Superior temporal gyrus (tissue), 1 donor: ENCODE results near the gene MMGT1.
A peak's percentile ranks its signal among the peaks of the same experiment; 100 is the strongest.

ENCODE experiments used
- DNase-seq: peaks from one replicate; pipeline ENCODE4 v3.0.0-alpha.2; 2016; ENCODE audit errors: extremely low spot score

MMGT1 gene

DNA sequence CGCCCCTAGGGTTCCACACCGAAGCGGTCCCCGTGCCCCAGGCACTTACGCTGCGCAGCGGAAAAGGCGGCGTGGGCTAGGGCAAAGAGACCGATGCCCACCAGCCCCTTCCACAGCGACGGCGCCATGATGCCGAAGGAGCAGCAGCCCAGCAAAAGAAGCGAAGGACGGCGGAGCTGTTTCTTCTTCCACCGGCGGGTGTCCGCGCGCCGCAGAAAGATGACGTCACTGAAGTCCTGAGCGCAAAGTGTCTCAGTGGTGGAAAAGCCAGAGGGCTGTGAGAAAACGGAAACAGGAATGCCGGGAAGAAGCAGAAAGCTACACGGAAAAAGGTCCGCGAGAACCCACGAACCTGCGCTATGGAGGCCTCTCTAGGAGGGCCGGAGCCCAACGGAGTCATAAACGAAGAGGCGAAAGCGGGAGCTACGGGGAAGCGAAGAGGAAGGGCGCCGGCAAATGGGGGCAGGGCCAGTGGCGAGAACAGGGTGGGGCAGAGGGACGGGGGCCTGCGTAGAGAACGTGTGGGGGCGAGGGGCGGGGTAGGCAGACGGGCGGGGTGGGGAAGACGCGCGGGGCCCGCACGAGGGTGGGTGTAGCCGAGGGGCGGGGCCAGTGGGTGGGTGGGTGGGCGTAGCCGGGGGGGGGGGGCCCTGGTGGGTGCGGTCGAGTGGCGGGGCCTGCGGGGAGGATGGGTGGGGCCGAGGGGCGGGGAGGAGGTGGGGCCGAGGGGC, at the start of gene MMGT1:
Gene MMGT1 (minus strand): TSS at position 441 of the 731 bp plus-strand sequence. CDS start 313 bp downstream, at position 128.
- DNase-seq: peak; percentile 84

DNA sequence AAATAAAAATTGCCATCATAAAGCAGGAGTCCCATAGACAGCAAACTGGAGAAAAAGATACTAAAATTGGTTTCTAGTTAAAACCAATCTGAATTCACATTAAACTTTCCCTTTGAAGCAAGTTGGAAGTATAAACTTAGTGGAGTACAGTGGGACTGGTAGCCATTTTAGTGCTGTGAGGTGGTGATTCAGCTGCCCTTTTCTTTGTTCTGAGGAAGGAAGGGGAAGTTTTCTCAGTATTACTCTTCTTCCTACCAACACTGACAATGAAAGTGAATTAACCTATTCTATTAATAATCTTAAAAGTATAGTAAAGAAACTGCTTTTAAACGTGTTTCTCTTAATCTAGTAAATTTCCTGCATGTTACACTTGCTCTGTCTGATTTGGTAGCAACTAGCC, 48.1 kb upstream of the MMGT1 start:
- DNase-seq: no peak

DNA sequence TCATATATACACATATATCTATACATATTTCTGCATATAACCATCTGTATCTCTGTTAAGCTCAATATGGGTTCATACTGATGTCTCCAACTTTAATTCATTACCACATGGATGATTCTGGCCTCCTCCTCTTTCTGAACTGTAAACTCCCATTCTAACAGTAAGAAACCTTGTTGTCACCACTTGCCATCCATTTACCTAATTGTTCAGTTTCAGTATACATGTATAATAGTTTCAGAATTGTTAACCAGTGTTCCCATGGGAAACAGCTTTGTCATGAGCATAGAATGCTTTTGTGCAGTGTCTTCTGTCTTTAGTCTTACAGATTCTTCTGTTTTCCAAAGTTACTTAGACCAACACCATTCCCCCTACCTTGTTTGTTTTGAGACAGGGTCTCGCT, 47.4 kb upstream of the MMGT1 start:
- no peak for DNase-seq

DNA sequence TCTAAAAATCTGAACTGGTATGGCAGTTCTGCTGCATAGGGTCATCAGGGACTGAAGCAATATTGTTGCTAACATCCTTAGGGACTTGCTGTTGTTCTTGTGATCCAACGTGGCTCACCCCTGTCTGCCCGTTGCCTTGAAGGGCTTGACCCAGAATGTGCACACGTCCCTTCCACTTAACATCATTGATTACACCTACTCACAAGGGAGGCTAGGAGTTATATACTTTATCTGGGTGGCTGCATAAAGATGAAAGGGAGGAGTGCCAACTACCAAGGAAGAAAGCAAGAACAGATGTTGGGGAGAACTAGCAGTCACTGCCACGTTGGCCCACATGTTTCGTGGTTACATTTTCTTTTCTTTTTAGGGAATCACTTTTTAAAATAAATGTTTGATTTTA, 45.4 kb upstream of the MMGT1 start:
- no peak for DNase-seq

DNA sequence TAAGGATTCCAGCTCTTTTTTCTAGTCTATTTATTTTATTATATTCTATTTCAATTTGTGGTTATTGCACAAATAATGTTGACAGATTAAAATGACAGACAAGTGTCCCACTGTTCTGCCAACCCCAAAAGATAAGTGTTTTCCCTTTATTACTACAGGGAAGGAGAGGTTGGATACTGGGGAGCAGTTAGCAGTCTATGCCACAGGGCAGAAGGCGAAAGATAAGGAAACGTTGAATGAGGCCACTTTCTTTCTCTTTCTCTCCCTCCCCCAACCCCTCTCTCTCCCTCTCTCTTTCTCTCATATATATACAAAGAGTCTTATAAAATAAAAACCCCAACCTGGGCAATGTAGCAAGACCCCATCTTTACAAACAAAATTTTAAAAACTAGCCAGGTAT, 43.1 kb upstream of the MMGT1 start:
- no peak for DNase-seq

DNA sequence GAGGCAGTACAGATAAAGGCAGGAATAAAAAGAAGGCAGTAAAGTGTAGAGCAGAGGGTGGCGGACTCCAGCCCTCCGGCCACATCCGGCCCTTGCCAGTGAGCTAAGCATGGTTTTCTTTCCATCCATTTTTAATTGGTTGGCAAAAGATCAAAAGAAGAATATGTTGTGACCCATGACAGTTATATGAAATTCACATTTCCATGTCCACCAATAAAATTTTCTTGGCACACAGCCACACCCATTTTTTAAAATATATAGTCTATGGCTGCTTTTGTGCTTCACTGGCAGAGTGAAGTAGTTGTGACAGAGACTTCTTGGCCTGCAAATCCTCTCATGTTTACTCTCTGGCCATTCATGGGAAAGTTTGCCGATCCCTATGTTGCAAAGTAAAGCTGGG, 41.2 kb upstream of the MMGT1 start:
- no peak for DNase-seq

DNA sequence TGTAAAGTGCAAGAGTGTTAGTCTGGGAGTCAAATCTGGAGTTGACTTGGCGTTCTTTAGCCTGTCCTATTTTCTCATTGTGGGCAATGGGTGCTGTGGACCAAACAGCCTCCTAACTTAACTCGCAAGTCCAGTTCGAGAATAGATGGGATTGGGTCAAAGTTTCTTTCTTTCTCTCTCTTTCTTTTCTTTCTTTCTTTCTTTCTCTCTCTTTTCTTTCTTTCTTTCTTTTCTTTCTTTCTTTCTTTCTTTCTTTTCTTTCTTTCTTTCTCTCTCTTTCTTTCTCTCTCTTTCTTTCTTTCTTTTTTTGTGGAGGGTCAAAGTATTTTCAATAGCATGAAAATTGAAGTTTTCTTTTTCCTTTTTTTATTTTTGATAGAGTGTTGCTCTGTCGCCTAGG, 14.5 kb upstream of the MMGT1 start:
- no peak for DNase-seq

DNA sequence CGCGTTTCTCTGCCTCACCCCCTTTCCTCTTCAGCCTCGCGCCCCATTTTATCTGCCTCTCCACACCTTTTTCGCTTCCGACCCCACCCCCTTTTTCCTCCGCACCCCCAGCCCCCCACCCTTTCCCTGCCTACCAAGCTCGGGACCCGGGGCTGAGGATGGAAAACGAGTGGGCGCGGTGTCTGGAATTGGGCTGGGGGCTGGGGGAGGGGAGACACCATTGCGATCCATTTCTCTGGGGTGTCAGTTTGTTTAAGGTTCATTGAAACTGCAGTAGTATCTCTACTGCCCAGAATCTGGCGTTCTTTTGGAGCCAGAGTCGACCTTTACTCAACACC, 12.2 kb upstream of the MMGT1 start:
- no peak for DNase-seq

DNA sequence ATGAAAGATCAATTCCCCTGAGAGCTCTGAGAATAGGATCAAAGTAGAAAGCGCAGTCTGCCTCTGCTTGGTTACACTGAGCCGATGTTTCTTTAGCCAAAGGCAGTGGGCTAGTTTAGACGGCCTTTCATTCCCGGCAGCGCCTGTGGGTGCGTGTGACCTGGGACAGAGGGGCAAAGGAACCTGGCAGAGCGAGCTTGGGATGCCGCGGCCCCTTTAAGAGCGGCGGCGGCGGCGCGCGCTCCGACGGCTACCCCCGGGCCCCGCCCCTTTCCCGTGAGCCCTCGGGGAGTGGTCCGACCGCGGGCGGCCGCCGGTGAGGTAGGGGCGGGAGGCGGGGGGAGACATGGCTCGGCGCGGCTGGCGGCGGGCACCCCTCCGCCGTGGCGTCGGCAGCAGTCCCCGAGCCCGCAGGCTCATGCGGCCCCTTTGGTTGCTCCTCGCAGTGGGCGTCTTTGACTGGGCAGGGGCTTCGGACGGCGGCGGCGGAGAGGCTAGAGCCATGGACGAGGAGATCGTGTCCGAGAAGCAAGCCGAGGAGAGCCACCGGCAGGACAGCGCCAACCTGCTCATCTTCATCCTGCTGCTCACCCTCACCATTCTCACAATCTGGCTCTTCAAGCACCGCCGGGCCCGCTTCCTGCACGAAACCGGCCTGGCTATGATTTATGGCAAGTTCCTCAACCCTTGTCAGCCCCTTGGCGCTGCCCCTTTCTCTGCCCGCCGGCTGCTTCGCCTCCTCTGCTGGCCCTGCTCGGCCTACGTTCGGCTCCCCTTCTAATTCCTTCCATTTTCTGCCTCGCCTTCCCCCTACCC, 11.6 kb upstream of the MMGT1 start, which contains the start of gene SLC9A6:
Gene SLC9A6 (plus strand): TSS at position 279 of the 816 bp plus-strand sequence. CDS start 224 bp downstream, at position 503.
- DNase-seq: peak; percentile 56

DNA sequence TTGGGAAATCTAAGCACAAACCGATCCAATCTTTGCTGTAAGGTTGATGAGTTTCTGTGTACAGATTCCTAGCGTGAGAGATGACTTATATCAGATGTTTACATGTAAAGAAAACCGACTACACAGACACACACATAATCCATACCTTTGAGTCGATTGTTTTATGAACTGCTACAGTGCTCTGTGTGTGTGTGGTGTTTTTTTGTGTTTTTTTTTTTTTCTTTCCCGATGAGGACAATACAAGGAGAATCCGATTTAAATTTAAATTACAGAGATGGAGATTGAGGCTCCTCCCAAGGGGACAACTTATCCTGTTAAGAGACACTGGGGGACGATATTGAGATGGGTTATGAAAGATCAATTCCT, 11.0 kb upstream of the MMGT1 start:
- peak; percentile 38 for DNase-seq

DNA sequence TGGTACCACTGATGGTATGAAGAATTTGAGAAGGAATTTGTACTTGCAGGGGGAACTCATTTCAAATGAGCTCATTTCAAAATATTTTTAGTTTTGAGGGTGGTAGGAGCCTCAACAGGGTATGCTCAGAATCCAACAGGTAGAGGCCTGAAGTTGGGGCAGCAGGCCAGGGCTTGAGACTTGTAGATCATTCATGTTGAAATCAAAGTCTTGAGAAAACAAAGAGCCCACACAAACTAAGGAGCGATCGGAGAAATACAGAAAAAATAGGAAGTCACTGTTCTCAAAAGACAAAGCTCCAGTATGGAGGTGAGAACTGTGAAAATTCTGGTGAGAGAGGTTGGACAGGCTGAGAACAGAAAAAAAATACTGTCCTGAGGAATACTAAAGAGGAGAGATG, 10.5 kb upstream of the MMGT1 start:
- DNase-seq: no peak

DNA sequence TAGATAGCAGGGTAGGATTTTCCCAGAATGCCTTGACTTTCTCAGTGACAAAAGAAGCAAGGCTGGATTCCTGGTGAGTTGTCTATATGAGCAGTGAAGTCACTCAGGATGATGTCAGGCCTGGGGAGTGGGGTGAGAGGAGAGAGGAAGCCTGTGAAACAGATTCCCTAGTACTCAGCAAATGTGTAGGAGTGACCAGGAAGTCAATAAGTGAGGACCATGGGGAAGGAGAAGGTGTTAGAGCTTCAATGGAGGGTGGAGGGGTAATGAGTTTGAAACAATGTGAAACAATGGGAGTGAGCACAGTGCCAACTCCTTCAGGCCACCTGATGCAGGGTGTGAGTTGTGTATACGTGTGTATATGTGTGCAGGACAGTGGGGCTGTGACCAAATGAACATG, 9.1 kb upstream of the MMGT1 start:
- no peak for DNase-seq

DNA sequence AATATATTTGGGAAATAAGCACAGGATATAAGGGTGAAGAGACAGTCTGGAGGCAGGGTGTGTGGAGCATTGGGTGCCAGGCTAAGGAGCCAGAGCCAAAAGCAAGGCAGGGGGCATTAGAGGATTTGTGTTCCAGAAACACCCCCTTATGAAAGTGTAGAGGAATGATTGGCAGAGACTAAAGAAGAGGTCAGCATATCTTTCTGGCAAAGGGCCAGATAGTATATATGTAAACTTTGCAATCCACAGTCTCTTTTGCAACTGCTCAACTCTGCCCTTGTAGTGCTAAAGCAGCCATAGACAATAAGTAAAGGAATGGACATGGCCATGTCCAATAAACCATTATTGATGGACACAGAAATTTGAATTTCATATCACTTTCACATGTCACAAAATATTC, 7.9 kb upstream of the MMGT1 start:
- no peak for DNase-seq

DNA sequence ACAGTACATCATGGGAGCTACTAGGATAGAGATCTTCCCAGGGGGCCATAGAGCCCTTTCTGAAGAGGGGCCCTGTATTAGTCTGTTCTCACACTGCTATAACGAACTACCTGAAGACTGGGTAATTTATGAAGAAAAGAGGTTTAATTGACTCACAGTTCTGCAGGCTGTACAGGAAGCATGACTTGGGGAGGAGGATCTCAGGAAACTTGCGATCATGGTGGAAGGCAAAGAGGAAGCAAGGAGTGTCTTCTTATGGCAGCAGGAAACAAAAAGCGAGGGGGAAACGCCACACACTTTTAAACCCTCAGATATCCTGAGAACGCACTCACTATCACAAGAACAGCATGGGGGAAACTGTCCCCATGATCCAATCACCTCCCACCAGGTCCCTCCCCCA, 7.2 kb upstream of the MMGT1 start:
- no peak for DNase-seq

DNA sequence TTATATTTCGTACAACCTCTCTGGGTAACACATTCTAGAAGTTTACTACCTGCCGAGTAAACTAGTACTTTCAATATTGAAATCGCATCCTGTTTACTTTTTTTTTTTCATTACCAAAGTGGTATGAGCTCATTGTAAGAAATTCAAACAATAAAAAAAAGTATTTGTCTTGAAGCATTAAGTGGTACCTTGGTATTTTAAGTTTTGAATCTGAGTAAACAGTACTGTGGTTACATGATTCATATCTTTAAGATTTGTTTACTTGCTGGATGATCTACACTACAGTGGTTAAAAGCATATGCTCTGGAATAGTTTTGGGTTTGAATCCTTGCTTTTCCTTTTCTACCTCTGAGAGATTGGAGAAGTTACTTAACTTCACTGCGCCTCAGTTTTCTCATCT, 3.8 kb upstream of the MMGT1 start:
- DNase-seq: no peak

DNA sequence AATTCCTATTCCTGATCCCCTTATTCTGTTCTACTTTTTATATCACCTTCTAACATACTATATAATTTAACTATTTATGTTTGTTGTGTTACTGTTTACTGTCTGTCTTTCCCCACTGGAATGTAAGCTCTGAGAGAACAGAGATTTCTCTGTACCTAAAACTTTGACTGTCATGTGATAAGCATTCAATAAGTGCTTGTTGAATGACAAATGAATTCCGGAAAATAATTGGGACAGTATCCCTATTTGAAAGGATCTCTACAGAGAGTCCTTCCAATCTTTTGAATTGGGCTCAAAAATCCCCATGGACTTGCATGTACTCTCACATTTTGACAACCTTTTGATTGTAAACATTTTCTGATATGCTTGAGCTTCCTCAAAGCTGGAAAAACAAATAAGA, 1.6 kb upstream of the MMGT1 start:
- DNase-seq: no peak

DNA sequence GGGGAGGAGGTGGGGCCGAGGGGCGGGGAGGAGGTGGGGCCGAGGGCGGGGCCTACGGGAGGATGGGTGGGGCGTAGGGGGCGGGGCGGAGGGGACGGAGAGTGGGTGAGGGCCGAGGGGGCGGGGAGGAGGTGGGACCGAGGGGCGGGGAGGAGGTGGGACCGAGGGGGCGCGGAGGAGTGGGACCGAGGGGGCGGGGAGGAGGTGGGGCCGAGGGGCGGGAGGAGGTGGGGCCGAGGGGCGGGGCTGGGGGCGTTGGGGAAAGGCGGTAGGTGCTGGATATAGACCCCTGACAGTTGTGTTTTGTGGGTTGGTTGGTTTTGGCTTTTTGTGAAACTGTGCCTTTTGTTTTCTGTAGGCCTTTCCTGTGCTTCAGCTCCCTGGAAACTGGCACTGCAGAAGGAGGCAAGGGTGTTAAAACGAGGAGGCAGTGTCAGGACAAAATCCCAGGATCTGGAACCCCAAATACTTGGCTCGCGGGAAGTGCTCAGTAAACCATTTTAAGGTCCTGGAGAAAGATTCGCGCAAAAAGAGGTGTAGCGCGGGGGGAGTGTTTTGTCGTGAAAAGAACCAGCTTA, 580 bp upstream of the MMGT1 start:
- DNase-seq: peak; percentile 29

DNA sequence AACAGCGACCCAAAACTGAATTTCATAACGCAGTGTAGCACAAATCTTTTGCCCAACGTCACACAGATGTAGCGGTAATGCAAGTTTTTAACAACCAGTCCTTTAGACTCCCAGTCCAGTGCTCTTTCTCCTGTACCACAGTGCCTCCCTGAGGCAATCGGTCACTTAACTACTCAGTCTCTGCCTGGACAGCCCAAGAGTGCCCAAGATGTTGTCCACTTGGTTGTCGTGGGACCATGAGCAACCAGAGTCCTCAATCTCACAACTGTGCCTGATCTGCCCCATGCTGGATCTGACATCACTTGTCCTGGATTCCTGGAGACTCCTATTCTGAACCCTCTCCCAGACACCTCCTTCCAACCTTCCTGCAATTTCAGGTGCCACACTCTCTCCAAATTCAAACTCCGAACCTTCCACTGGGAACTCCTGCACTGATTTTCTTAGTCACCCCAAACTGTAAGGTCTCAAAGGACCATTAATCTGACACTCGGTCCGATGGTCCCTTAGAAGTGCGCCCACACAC, 702 bp downstream of the MMGT1 start:
- DNase-seq: peak; percentile 20

DNA sequence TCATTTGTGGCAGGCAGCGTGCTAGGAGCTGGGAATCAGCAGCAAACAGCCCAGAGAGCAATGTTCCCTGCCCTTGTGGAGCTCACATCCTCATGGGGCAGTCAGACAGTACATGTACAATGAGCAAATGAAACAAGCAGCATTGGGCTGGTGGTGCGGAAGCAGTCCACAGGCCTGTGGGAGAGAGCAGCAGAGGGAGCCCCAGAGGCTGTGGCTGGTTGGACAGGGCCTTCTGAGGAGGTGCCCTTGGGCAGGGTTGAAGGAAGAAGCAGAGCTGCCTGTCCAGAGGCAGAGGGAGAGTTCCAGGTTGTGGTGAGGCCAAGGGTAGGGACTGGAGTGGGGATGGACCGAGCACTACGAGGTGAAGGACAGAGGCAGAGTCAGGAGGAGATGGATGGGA, 22.5 kb downstream of the MMGT1 start:
- DNase-seq: no peak

DNA sequence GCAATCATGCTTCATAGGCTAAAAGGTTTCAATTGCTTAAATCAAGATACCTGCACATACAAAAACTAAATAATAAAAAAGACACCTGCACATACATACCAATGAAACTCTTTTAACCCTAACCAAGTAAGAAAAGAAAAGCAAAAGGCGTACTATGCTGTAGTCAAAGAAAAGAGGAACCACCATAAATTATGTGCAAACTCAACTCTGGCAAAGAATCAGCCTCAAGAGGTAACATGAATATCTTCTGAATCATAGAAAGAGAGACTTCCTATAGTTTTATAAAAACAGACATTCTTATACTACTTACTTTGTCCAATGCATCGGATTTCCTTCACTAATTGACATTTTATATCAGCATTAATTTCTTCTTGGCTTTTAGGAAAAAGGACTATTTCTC, 29.3 kb downstream of the MMGT1 start:
- no peak for DNase-seq

DNA sequence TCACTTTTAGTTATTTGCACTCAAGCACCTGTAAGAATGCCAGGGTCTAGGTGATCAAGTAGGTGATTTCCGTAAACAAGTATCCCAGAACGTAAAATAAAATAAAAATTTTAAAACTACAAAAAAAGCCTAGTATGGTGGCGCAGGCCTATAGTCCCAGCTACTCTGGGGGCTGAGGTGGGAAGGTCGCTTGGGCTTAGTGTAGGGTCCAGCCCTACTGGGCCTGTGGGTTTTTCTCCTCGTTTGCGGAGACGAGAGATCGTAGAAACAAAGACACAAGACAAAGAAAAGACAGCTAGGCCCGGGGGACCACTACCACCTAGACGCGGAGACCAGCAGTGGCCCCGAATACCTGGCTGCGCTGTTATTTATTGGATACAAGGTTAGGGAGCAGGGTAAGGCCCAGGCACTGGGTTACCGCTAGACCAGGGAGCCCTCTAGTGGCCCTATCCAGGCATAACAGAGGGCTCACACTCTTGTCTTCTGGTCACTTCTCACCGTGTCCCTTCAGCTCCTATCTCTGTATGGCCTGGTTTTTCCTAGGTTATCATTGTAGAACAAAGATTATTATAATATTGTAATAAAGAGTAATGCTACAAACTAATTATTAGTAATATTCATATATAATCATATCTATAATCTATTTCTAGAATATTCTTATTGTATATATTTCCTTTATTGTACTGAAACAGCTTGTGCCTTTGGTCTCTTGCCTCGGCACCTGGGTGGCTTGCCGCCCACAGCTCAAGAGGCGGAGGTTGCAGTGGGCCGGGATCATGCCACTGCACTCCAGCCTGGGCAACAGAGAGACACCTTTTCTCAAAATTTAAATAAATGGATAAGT, 41.9 kb downstream of the MMGT1 start:
- peak; percentile 33 for DNase-seq

DNA sequence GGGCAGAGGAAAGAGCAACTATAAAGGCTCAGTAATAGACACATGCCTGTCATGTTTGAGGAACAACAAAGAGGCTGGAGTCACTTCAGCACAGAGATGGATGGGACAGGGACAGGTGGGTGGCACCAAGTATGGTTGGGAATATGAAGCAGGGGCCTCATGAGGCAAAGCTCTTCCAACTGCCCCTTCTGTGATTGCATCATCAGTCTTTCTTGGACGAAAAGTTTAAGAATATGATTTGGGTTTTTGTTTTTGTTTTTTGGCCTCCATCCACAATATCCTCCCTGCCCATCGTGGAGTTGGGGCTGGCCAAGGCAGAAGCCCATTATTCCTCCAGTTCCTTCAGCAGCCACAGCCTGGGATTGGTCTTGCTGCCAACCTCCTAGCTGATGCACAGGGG, 45.9 kb downstream of the MMGT1 start:
- no peak for DNase-seq
